GM23338 (cell line): ENCODE results near the gene SBSN. TPM values are rescaled to one million over a fixed set of nuclear protein-coding genes. Genes with fewer than 3 reads are reported as not detected.

ENCODE experiments used
- ATAC-seq: fragments of 200-7000 bp; cut with Tn5 transposase; 3 replicates; pipeline ENCODE4 v1.9.1; 2020
- DNase-seq: peaks from one replicate; pipeline ENCODE4 v3.0.0-alpha.2; 2015; ENCODE audit warnings: low spot score
- H2AFZ ChIP-seq: fragments of 200-600 bp; sonication (generic); 2 replicates; pipeline ENCODE4 v1.8.0; 2016; ENCODE audit warnings: antibody characterized with exemption, mild to moderate bottlenecking, moderate library complexity
- H3F3A ChIP-seq: fragments of 200-600 bp; sonication (generic); replicated peaks from 2 replicates; pipeline ENCODE4 v1.8.0; 2017; ENCODE audit warnings: antibody characterized with exemption, mixed run types, low read depth
- H3K27ac ChIP-seq: fragments of 200-600 bp; sonication (generic); 2 replicates; pipeline ENCODE4 v1.6.1; 2016; ENCODE audit warnings: low read depth
- H3K27me3 ChIP-seq: fragments of 200-600 bp; sonication (generic); 2 replicates; pipeline ENCODE4 v1.8.0; 2016; ENCODE audit warnings: mild to moderate bottlenecking, mixed run types, moderate library complexity; ENCODE audit not compliant: insufficient read depth
- H3K36me3 ChIP-seq: fragments of 200-600 bp; sonication (generic); 2 replicates; pipeline ENCODE4 v1.8.0; 2016; ENCODE audit warnings: mild to moderate bottlenecking; ENCODE audit not compliant: insufficient read depth
- H3K4me1 ChIP-seq: fragments of 200-600 bp; sonication (generic); 2 replicates; pipeline ENCODE4 v1.8.0; 2016; ENCODE audit warnings: mild to moderate bottlenecking, moderate library complexity; ENCODE audit not compliant: insufficient read depth
- H3K4me2 ChIP-seq: fragments of 200-600 bp; sonication (generic); 2 replicates; pipeline ENCODE4 v1.7.1; 2017; ENCODE audit warnings: mixed run types
- H3K4me3 ChIP-seq: fragments of 200-600 bp; sonication (generic); 2 replicates; pipeline ENCODE4 v1.6.1; 2016; ENCODE audit warnings: mixed run types
- H3K79me2 ChIP-seq: fragments of 200-600 bp; sonication (generic); replicated peaks from 2 replicates; pipeline ENCODE4 v1.8.0; 2017; ENCODE audit warnings: mild to moderate bottlenecking; ENCODE audit not compliant: insufficient read depth
- H3K9me2 ChIP-seq: fragments of 200-600 bp; sonication (generic); 2 replicates; pipeline ENCODE4 v1.8.0; 2017; ENCODE audit not compliant: insufficient read depth
- H4K20me1 ChIP-seq: fragments of 200-600 bp; sonication (generic); replicated peaks from 2 replicates; pipeline ENCODE4 v1.8.0; 2017; ENCODE audit warnings: mild to moderate bottlenecking; ENCODE audit not compliant: insufficient read depth
- H3K27ac Mint-ChIP-seq: 2 replicates; pipeline ENCODE4 v1.8.0; 2020; ENCODE audit warnings: inconsistent platforms, mild to moderate bottlenecking, moderate library complexity, mixed read lengths
- H3K27me3 Mint-ChIP-seq: 3 replicates; pipeline ENCODE4 v1.8.0; 2022; ENCODE audit warnings: low read depth, mild to moderate bottlenecking, moderate library complexity, mixed read lengths, inconsistent platforms; ENCODE audit not compliant: insufficient read depth, poor library complexity
- H3K36me3 Mint-ChIP-seq: 3 replicates; pipeline ENCODE4 v1.8.0; 2021; ENCODE audit warnings: low read depth, mild to moderate bottlenecking, inconsistent platforms, moderate library complexity, mixed read lengths
- H3K4me1 Mint-ChIP-seq: 3 replicates; pipeline ENCODE4 v1.8.0; 2020; ENCODE audit warnings: mild to moderate bottlenecking, inconsistent platforms, mixed read lengths
- H3K4me3 Mint-ChIP-seq: 3 replicates; pipeline ENCODE4 v1.8.0; 2021; ENCODE audit warnings: moderate library complexity, mild to moderate bottlenecking, inconsistent platforms, mixed read lengths
- H3K9me3 Mint-ChIP-seq: 3 replicates; pipeline ENCODE4 v1.8.0; 2020; ENCODE audit warnings: moderate library complexity, mild to moderate bottlenecking, inconsistent platforms, mixed read lengths
- EZH2 ChIP-seq: fragments of 200-600 bp; sonication (generic); IDR thresholded peaks from one replicate; pipeline ENCODE4 v1.8.0; 2017; ENCODE audit warnings: antibody characterized with exemption, mild to moderate bottlenecking, low read depth; ENCODE audit not compliant: unreplicated experiment
- EZH2phosphoT487 ChIP-seq: fragments of 200-600 bp; sonication (generic); IDR thresholded peaks from one replicate; pipeline ENCODE4 v1.8.1; 2018; ENCODE audit warnings: antibody characterized with exemption; ENCODE audit not compliant: unreplicated experiment
- NANOG ChIP-seq: IDR thresholded peaks from 2 replicates; pipeline ENCODE4 v1.6.1; 2016; ENCODE audit warnings: antibody characterized with exemption, borderline replicate concordance
- POLR2AphosphoS5 ChIP-seq: IDR thresholded peaks from 2 replicates; pipeline ENCODE4 v1.6.1; 2016; ENCODE audit warnings: antibody characterized with exemption, low read depth
- REST ChIP-seq: IDR thresholded peaks from one replicate; pipeline ENCODE4 v1.6.1; 2018; ENCODE audit warnings: antibody characterized with exemption; ENCODE audit not compliant: unreplicated experiment
- ZNF114 ChIP-seq: fragments of 250-450 bp; sonication (Bioruptor Pico); IDR thresholded peaks from 2 replicates; pipeline ENCODE4 v1.5.0; 2020; ENCODE audit warnings: mild to moderate bottlenecking, moderate library complexity
- ZNF331 ChIP-seq: fragments of 250-450 bp; sonication (Bioruptor Pico); IDR thresholded peaks from 2 replicates; pipeline ENCODE4 v1.5.0; 2020; ENCODE audit warnings: low read depth, mild to moderate bottlenecking, moderate library complexity
- polyA plus RNA-seq: library from polyadenylated mRNA; unstranded; fragments of >200 nt; fragmentation: Nextera tagmentation; extraction: Ambion mirVana; gene quantifications from 2 replicates; pipeline ENCODE4 v1.2.1, GENCODE V29; 2016
- total RNA-seq: library from RNA; depleted of rRNA; stranded (reverse); fragments of >200 nt; shearing (Covaris generic); gene quantifications from 2 replicates; pipeline ENCODE4 v1.2.3, GENCODE V29; 2014

SBSN gene
- total and polyA plus RNA-seq, 2 experiments from 2014 or later, result 0.39 TPM; not detected in 1

- no peak overlapping the region for H3K27ac ChIP-seq
- no peak overlapping the region for H3K4me3 ChIP-seq
- H3K9me2 ChIP-seq, result no peaks in the 10 kb centered on the region
- Mint-ChIP-seq H3K4me1 (peaks cover 13% of the 10 kb centered on the region), H3K36me3 (peaks cover 3% of the 10 kb centered on the region; the same call in 2 of the 3 replicates), H3K27ac (no peak overlapping the region), H3K4me3 (no peak overlapping the region), H3K9me3 (no peaks in the 10 kb centered on the region; the same call in 2 of the 3 replicates), H3K27me3 (peaks cover 12% of the 10 kb centered on the region)
- no peak overlapping the region for H3K4me2 ChIP-seq
- no peaks in the 10 kb centered on the region for H3K36me3 ChIP-seq
- H3K27me3 ChIP-seq, result no peaks in the 10 kb centered on the region
- H4K20me1 ChIP-seq, result no peaks in the 10 kb centered on the region; the same call in 1 of the 2 replicates
- H2AFZ ChIP-seq, result no peak overlapping the region
- H3K79me2 ChIP-seq, result no peaks in the 10 kb centered on the region
- no peaks in the 10 kb centered on the region for H3K4me1 ChIP-seq
- no peak for ATAC-seq
- H3F3A ChIP-seq, result 0 out of 2 replicates have a peak, but pooled peaks cover 3% of the 10 kb centered on the region
- no peak for DNase-seq
- no peak for TF ChIP-seq EZH2
- TF ChIP-seq ZNF114 (CRISPR knock-in tag), result no peak
- no peak for TF ChIP-seq POLR2AphosphoS5
- no peak for TF ChIP-seq NANOG
- TF ChIP-seq REST, result no peak
These were observed 36.2 kb downstream of the SBSN start for GRCh38 chr19:35491836-35492360.

GRCh38 chr19:35490364-35490763, 37.7 kb downstream of the SBSN start, which contains the start of gene KRTDAP:
KRTDAP (minus strand) TSS chr19:35490464; CDS start chr19:35490442, 22 bp downstream.
- DNase-seq (no peak), ATAC-seq (no peak)
- no peaks in the 10 kb centered on the region for H3K9me2 ChIP-seq
- Mint-ChIP-seq H3K36me3 (no peaks in the 10 kb centered on the region), H3K27me3 (peaks cover 12% of the 10 kb centered on the region), H3K9me3 (no peaks in the 10 kb centered on the region; the same call in 2 of the 3 replicates), H3K4me3 (no peak within 1 kb of the TSS), H3K27ac (no peak within 1 kb of the TSS), H3K4me1 (peaks cover 5% of the 10 kb centered on the region)
- no peaks in the 10 kb centered on the region for H3K79me2 ChIP-seq
- H3K4me3 ChIP-seq, result no peak within 1 kb of the TSS
- H4K20me1 ChIP-seq, result no peaks in the 10 kb centered on the region
- no peak for TF ChIP-seq NANOG
- no peaks in the 10 kb centered on the region for H3F3A ChIP-seq
- H2AFZ ChIP-seq, result no peak within 1 kb of the TSS
- H3K36me3 ChIP-seq, result no peaks in the 10 kb centered on the region
- no peaks in the 10 kb centered on the region for H3K27me3 ChIP-seq
- no peak within 1 kb of the TSS for H3K4me2 ChIP-seq
- H3K4me1 ChIP-seq, result no peaks in the 10 kb centered on the region
- no peak within 1 kb of the TSS for H3K27ac ChIP-seq

GRCh38 chr19:35488677-35489076, 39.4 kb downstream of the SBSN start:
- Histone ChIP-seq H3K4me2 (no peak overlapping the region), H3K27ac (no peak overlapping the region), H3K27me3 (no peaks in the 10 kb centered on the region), H3K4me3 (no peak overlapping the region), H3K36me3 (no peaks in the 10 kb centered on the region), H3K9me2 (no peaks in the 10 kb centered on the region), H3K4me1 (no peaks in the 10 kb centered on the region), H4K20me1 (no peaks in the 10 kb centered on the region), H2AFZ (no peak overlapping the region), H3F3A (no peaks in the 10 kb centered on the region), H3K79me2 (no peaks in the 10 kb centered on the region)
- DNase-seq (no peak), ATAC-seq (no peak)
- Mint-ChIP-seq H3K9me3 (no peaks in the 10 kb centered on the region; the same call in 2 of the 3 replicates), H3K27ac (no peak overlapping the region), H3K27me3 (peaks cover 7% of the 10 kb centered on the region), H3K4me1 (peaks cover 3% of the 10 kb centered on the region; the same call in 2 of the 3 replicates), H3K36me3 (no peaks in the 10 kb centered on the region), H3K4me3 (no peak overlapping the region)
- TF ChIP-seq EZH2 (no peak), POLR2AphosphoS5 (no peak), EZH2phosphoT487 (no peak), ZNF114 (CRISPR knock-in tag) (no peak), ZNF331 (CRISPR knock-in tag) (no peak)
